Hepatocyte (in vitro differentiated cells): ENCODE data around the gene HOXB1. TPM values are rescaled to one million over a fixed set of nuclear protein-coding genes. Genes with fewer than 3 reads are reported as not detected.

Experiments
- DNase-seq: peaks from one replicate; pipeline ENCODE4 v3.0.0-alpha.2; 2016; ENCODE audit warnings: low spot score
- H2AFZ ChIP-seq: fragments of 200-600 bp; sonication (generic); 2 replicates; pipeline ENCODE4 v1.6.0; 2016; ENCODE audit warnings: antibody characterized with exemption, mild to moderate bottlenecking
- H3K27ac ChIP-seq: fragments of 200-600 bp; sonication (generic); 2 replicates; pipeline ENCODE4 v1.5.1; 2016; ENCODE audit warnings: mild to moderate bottlenecking
- H3K27me3 ChIP-seq: fragments of 200-600 bp; sonication (generic); 2 replicates; pipeline ENCODE4 v1.6.1; 2016
- H3K36me3 ChIP-seq: fragments of 200-600 bp; sonication (generic); replicated peaks from 2 replicates; pipeline ENCODE4 v1.5.1; 2016; ENCODE audit warnings: low read depth; ENCODE audit not compliant: insufficient read depth
- H3K4me1 ChIP-seq: fragments of 200-600 bp; sonication (generic); 2 replicates; pipeline ENCODE4 v1.5.1; 2016; ENCODE audit warnings: mild to moderate bottlenecking, moderate library complexity; ENCODE audit not compliant: insufficient read depth
- H3K4me2 ChIP-seq: fragments of 200-600 bp; sonication (generic); 2 replicates; pipeline ENCODE4 v1.6.0; 2016
- H3K4me3 ChIP-seq: fragments of 200-600 bp; sonication (generic); 2 replicates; pipeline ENCODE4 v1.5.1; 2016; ENCODE audit warnings: mild to moderate bottlenecking
- H3K79me2 ChIP-seq: fragments of 200-600 bp; sonication (generic); 2 replicates; pipeline ENCODE4 v1.6.0; 2017; ENCODE audit warnings: mild to moderate bottlenecking
- H3K9me2 ChIP-seq: fragments of 200-600 bp; sonication (generic); replicated peaks from 2 replicates; pipeline ENCODE4 v1.6.0; 2017; ENCODE audit warnings: mild to moderate bottlenecking; ENCODE audit not compliant: insufficient read depth
- H3K9me3 ChIP-seq: fragments of 200-600 bp; sonication (generic); 2 replicates; pipeline ENCODE4 v1.5.1; 2016; ENCODE audit warnings: low read depth, mild to moderate bottlenecking
- H4K20me1 ChIP-seq: fragments of 200-600 bp; sonication (generic); 2 replicates; pipeline ENCODE4 v1.6.0; 2016; ENCODE audit warnings: mild to moderate bottlenecking; ENCODE audit not compliant: insufficient read depth, poor library complexity, severe bottlenecking
- EZH2 ChIP-seq: fragments of 200-600 bp; sonication (generic); IDR thresholded peaks from 2 replicates; pipeline ENCODE4 v1.6.1; 2016; ENCODE audit warnings: antibody characterized with exemption, mild to moderate bottlenecking, borderline replicate concordance
- EZH2phosphoT487 ChIP-seq: fragments of 200-600 bp; sonication (generic); IDR thresholded peaks from one replicate; pipeline ENCODE4 v1.6.1; 2018; ENCODE audit warnings: antibody characterized with exemption, mild to moderate bottlenecking, low read depth, moderate library complexity; ENCODE audit not compliant: unreplicated experiment, severe bottlenecking
- WGBS: methylation state at CpG from one replicate; pipeline ENCODE4 v1.1.6; 2016; ENCODE audit warnings: low lambda C conversion rate; ENCODE audit errors: missing lambda C conversion rate; 5-methylcytosine and 5-hydroxymethylcytosine counted together
- polyA plus RNA-seq: library from polyadenylated mRNA; unstranded; fragments of >200 nt; fragmentation: Nextera tagmentation; extraction: Ambion mirVana; gene quantifications from 2 replicates; pipeline ENCODE4 v1.2.1, GENCODE V29; 2016
- total RNA-seq: library from RNA; depleted of rRNA; stranded (reverse); fragments of >200 nt; gene quantifications from 2 replicates; pipeline ENCODE4 v1.2.3, GENCODE V29; 2014
- TF ChIP-seq, protein P1 (sequence below): fragments of 200-600 bp; sonication (generic); IDR thresholded peaks from 2 replicates; pipeline ENCODE4 v1.5.1; 2016; ENCODE audit warnings: antibody characterized with exemption, mild to moderate bottlenecking; ENCODE audit not compliant: poor library complexity

Gene HOXB1
- total and polyA plus RNA-seq, 2 experiments from 2014 or later = not detected

DNA sequence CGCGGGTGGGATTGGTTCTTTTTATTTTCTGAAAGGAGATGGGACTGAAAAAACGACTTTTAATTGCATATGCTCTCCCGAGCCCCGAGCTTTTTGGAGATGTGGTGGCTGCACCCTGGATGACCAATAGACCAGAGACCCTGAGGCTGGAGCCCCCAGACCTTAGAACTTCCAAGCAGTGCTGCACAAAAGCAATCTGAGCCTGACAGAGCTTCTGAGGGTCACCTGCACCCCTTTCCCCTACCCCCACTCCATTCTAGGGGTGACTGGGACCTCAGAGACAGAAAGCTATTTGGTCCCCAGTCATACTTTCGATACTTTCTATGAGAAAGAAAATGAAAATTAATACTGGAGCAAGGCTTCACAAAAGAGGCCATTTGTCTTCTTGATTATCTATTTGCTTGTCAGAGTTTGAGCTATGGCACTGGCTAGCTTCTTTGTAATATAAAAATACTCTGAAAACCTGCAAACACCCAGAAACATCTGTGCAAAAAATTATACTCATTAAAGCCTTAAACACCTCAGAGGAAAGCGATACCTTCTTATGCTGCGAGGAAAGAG lies 43.8 kb upstream of the HOXB1 start:
- Histone ChIP-seq H2AFZ (no peak overlapping the region), H3K9me2 (no peaks in the 10 kb centered on the region), H3K36me3 (no peaks in the 10 kb centered on the region), H3K9me3 (no peaks in the 10 kb centered on the region), H3K4me2 (peak overlapping the region; percentile 91), H3K4me1 (peaks cover 13% of the 10 kb centered on the region), H4K20me1 (no peaks in the 10 kb centered on the region), H3K4me3 (no peak overlapping the region), H3K27ac (peak overlapping the region; percentile 68), H3K27me3 (peaks cover 92% of the 10 kb centered on the region), H3K79me2 (peaks cover 13% of the 10 kb centered on the region)
- 33% methylated on average over 8 of the region's 8 CpGs for WGBS
- no peak for TF ChIP-seq EZH2
- TF ChIP-seq, protein P1, sequence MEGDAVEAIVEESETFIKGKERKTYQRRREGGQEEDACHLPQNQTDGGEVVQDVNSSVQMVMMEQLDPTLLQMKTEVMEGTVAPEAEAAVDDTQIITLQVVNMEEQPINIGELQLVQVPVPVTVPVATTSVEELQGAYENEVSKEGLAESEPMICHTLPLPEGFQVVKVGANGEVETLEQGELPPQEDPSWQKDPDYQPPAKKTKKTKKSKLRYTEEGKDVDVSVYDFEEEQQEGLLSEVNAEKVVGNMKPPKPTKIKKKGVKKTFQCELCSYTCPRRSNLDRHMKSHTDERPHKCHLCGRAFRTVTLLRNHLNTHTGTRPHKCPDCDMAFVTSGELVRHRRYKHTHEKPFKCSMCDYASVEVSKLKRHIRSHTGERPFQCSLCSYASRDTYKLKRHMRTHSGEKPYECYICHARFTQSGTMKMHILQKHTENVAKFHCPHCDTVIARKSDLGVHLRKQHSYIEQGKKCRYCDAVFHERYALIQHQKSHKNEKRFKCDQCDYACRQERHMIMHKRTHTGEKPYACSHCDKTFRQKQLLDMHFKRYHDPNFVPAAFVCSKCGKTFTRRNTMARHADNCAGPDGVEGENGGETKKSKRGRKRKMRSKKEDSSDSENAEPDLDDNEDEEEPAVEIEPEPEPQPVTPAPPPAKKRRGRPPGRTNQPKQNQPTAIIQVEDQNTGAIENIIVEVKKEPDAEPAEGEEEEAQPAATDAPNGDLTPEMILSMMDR = no peak
- TF ChIP-seq EZH2phosphoT487 = no peak
- no peak for DNase-seq

DNA sequence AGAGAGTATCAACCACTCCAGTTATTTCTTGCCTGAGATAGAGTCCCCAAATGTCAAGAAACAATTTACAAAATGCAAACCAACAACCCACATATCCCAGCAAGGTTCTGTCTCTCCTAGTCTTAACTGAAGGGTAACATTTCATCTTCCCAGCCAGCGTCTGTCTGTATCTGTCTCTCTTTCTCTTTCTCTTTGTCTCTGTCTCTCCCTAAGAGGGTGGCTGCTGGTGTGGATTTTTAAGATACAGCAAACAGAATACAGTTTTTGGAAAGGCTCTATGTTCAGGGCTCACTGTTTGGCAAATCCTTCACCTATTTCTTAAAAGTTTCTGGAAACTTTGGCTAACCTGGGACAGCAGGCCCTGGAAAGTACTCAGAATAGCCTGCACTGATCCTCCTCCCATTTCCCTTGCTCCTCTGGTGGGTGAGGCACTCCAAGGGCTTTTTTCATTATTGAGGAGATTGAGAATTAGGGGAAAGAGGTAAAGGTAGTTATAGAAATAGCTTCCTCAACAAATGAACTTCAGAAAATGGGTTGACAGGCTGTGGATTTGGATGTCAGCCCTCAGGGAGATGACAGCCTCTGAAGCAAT lies 41.1 kb upstream of the HOXB1 start:
- Histone ChIP-seq H3K4me2 (peak overlapping the region; percentile 91), H3K79me2 (peaks cover 20% of the 10 kb centered on the region), H3K4me1 (peaks cover 14% of the 10 kb centered on the region), H3K27ac (peak overlapping the region; percentile 72), H2AFZ (no peak overlapping the region), H3K4me3 (no peak overlapping the region), H3K36me3 (no peaks in the 10 kb centered on the region), H3K27me3 (peaks cover 100% of the 10 kb centered on the region), H4K20me1 (no peaks in the 10 kb centered on the region), H3K9me2 (no peaks in the 10 kb centered on the region), H3K9me3 (no peaks in the 10 kb centered on the region)
- TF ChIP-seq EZH2 (no peak), EZH2phosphoT487 (no peak)
- TF ChIP-seq, protein P1 = no peak
- 41% methylated on average over 1 of the region's 1 CpG for WGBS
- DNase-seq = no peak

DNA sequence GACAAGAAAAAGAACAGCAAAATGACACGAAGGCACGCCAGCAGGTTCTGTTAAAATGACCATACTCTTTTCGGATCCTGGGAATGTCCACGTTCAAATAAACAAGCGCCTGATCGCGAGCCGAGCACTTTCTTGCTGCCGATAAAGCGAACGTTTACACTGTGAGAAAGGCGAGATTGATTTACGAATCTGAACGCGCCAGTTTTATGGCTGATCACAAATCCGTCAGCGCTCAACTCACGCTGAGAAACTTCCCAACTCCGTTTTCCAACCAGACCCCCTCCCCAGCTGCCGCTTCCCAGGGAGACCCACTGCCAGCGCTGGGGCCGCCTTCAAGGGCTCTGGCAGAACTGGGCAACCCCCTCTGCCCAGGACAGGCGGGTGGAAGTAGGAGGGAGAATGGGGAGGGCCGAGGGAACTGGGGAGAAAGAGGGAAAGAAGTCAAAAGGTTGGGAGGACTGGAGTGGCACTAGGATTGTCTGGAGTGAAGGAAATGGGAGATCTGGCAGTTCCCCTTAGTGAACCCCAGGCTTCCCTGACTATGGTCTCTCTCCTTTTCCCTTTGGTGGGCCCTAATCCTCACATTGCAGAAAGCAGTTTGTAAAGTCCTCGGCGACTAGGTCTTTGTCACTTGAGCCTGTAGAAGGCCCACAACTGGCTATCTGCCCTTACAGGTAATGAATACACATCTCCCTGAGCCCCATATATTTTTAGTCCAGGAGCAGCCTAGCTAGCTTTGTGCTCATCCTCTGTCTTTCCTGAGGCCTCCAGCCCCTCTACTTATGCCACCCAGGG lies 40.4 kb upstream of the HOXB1 start:
- Histone ChIP-seq H3K27me3 (peaks cover 100% of the 10 kb centered on the region), H3K79me2 (peaks cover 20% of the 10 kb centered on the region), H4K20me1 (no peaks in the 10 kb centered on the region), H2AFZ (no peak overlapping the region), H3K4me1 (peaks cover 14% of the 10 kb centered on the region), H3K4me3 (no peak overlapping the region), H3K27ac (peak overlapping the region; percentile 72), H3K9me2 (no peaks in the 10 kb centered on the region), H3K36me3 (no peaks in the 10 kb centered on the region), H3K4me2 (peak overlapping the region; percentile 91), H3K9me3 (no peaks in the 10 kb centered on the region)
- 14% methylated on average over 26 of the region's 26 CpGs for WGBS
- DNase-seq = no peak
- TF ChIP-seq EZH2 (peak; percentile 23), EZH2phosphoT487 (no peak)
- TF ChIP-seq, protein P1 = no peak
